SU-DHL-6 (cell line): ENCODE results near the gene GOLIM4.

ENCODE experiments used
- CTCF ChIP-seq: fragments of 200-600 bp; sonication (generic); IDR thresholded peaks from one replicate; pipeline ENCODE4 v1.5.1; 2017; ENCODE audit warnings: antibody characterized with exemption, mild to moderate bottlenecking, low read length, moderate library complexity; ENCODE audit not compliant: insufficient read depth, poor library complexity, severe bottlenecking
- EZH2phosphoT487 ChIP-seq: fragments of 200-600 bp; sonication (generic), shearing (Covaris generic); conservative IDR thresholded peaks from 2 replicates; pipeline ENCODE4 v1.6.1; 2018; ENCODE audit warnings: mild to moderate bottlenecking, antibody characterized with exemption, low read length, moderate library complexity, mixed read lengths

- TF ChIP-seq CTCF (no peak), EZH2phosphoT487 (no peak)
Measured at GRCh38 chr3:167989999-167990398, 105.7 kb downstream of the GOLIM4 start.
